Measurements from ENCODE around the gene NF1.

Gene NF1

DNA sequence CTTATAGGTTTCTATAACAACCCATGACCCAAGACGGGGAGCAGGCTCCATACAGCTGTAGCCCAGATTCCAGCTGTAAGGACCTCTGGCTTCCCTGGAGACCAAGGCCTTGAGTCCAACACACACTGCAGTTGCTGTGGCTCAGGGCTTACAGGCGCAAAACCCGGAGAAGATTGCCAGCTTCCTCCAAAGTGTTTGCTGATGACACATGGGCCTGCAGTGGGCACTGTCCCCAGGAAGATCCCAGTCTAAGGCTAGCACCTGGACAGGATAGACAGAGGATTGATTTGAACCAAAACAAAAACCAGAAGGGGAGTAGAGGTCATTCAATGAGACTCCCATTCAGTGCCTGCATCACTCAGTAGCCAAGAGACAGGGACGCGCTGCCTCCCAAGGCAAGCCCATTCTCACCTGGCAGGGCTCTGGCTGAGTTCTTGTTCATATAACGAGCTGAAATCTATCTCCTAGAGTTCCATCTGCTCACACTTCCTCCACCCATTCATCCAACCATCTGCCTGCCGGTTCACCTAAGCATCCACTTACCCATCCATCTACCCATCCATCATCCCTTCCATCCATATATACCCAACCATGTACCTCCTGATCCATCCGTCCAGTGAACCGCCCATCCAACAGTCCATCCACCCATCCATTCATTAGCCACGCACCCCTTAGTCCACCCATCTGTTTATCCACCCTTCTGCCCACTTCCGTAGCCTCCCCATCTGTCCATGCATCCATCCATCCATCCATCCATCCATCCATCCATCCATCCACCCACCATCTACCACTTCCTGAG, 306.9 kb downstream of the NF1 start:
- DNase-seq, result no peak

DNA sequence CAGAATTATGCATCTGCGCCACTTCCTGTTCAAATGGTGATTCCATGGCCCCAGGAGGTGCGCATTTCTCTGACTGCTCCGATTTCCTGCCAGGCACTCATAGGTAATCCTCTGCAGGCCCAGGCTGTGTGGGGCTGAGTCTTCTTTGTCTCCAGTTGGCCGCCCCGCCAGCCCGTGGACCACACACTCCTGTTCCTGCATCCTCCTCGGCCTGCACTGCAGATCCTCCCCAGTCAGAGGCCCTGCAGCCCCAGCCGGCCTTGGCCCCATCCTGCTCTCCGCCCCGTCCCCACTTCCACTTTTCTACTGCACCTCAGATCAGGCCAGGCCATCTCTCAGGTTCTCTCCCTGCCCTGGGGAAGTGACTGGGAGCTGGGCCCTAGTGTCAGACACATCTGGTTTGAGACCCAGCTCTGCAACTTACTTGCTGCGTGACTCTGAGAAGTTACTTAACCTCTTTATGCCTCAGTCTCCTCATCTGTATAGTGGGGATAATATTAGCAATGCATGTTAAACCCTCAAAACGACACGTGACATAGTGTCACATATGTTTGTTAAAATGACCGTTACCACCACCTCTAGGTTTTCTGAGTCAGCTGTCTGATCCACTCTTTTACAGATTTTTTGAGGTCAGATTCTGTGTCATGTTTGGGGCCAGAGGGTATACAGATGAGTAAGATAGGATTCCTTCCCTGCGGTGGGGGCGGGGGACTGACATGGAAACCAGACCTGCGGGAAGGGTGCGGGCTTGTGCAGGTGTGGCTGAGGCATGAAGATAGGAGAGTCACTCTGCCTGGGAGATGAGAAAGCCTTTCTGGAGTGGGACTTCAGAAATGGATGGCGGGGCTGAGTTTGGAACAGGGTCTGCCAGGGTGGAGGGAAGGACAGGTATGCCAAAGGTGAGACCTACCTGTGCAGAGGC, 309.5 kb downstream of the NF1 start:
- DNase-seq (no peak), ATAC-seq (no peak)

More for the DNA sequence above, 306.9 kb downstream of the NF1 start:
- ATAC-seq, result no peak

DNA sequence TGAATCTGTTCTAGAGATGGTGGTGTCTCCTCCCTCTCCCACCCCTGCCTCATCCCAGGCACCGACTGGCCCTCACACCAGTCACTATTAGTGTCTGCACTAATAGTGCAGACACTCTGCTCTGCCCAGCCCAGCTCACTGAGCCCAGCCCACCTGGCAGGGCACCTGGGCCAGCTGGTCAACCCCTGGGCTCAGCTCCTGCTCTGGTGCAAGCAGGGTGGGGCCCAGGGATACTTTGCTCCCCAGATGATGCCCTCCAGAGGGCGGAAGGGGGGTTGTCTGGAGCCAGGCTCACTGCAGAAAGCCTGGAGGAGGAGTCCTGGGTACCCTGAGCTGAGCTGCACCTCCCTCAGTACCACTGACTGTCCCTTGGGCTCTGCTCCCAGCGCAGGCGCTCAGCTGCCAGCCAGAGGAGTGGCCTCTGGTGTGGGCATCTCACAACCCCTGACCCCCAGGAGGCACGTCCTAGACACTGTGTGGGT, 311.2 kb downstream of the NF1 start:
- no peak for ATAC-seq
- DNase-seq, result no peak

DNA sequence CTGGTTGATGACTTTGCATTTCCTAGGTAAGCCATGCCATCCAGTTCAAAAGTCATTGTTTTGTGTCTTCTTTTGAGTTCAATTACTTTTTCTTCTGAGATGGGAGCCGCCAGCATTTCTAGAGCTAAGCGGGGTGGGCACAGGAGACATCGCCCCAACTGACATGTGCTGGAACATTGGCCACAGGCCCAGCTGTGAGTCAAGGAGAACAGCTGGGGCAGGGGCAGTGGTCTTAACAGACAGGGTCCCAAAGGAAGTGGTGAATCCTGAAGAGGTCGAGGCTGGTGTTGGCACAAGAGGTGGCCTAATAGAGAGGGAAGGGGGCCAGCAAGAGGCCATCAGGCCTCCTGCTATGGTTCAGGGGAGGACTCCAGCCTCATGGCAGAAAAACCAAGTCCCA, 313.8 kb downstream of the NF1 start:
- ATAC-seq, result no peak
- DNase-seq, result no peak

DNA sequence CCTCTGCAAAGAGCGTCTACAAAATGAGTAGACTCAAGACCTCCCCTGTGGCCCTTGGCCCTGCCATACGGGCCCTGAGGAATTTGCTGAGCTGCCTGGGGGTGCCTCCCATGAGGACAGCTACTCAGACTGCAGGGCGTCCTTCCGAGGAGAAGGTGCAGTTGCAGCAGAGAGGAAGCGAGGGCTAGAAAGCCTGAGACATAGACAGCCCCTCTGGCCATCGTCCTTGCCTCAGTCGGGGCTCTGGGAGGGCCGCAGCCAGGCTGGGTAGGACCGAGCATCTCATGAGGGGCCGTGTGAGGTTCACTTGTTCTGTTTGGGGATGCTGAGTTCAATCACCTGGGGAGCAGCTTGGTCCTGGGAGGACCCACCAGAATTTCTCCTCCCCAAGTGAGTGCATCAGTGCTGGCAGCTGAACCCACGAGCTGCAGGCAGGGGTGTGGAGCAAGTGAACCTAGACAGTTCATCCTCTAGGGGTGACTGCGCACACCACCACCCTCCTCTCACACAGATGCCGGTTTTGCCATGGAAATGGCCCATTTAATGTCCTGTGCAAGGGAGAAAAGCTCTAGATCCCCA, 317.0 kb downstream of the NF1 start:
- no peak for DNase-seq

DNA sequence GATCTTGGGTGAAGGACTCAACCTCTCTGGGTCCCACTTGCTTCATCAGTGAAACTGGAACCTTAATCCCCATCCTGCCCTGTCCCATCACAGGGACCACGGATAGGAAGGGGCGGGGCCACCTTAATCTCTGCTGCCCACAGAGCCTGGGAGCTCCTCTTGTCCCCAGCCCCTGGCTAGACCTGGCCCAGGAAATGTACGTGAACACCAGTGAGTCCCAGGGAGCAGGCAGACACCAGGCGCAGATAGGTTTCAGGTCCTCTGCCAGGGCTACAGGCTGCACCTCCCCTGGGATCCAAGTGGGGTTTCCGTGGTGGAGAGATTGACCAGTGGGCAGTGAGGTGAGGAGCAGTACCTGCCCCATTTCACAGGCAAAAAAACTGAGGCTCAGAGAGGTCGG, 317.7 kb downstream of the NF1 start:
- DNase-seq (no peak), ATAC-seq (no peak)

More for the DNA sequence above, 317.0 kb downstream of the NF1 start:
- ATAC-seq, result no peak

DNA sequence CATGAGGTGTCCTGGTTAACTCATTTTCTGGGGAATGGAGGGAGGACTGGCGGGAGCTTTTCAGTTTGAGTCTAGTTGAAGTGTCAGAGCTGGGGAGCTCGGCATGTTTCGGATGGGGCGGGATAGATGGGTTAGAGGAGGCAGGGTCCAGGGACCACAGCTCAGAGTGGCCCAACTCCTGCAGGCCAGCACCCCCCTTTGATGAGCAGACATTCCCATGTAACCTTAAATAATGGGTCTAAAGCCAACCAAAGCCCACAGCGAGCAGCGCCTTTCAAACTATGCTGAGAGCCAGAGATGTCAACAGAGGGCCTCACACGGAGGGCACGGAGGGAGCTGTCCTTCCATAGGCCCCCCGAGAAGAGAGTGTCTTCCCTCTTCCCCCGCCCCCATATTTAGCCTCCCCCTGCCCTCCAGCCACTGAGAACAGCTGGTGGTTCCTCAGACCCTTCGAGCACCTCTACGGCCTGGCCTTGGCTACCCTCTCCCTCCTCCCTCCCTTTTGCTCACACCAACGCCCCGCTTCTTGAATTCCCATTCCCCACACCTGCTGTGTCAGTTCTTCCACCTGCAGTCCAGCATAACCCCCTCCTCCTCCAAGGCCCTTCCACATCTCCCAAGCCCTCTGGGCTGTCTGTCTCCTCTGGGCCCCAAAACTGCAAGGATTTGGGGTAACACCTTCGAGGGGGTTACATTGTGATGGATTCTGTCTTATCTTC, 318.5 kb downstream of the NF1 start:
- DNase-seq (no peak), ATAC-seq (no peak)

DNA sequence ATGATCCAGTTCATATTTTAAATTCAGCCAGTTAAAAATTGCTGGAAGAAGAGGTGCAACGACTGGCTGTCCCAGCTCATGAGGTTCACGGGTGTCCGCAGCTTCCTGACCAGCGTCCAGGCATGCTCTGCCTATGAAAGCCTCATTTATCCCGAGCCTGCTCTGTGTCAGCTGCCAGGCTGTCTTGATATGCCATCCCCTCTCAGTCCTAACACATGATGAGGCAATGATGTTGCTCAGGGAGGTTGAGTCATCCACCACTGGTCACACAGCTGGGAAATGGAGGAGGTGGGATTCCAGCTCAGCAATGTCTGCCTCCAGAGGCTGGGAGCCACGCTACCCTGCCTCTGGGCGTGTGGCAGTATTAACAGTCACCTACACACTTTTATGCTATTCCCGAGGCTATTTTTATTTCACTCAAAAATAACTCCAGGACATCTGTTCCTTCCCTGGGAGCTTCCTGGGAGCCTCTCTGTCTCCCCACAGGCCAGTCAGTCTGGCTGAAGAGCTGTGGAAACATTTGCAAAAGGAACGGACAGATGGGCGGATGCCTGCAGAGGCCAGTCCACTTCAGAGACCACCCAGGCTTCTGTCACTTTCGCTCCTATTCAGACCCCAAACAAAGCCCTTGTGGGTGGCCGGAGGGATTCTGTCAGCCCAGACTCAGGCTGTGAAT, 319.2 kb downstream of the NF1 start:
- ATAC-seq (peak; percentile 16), DNase-seq (no peak)

DNA sequence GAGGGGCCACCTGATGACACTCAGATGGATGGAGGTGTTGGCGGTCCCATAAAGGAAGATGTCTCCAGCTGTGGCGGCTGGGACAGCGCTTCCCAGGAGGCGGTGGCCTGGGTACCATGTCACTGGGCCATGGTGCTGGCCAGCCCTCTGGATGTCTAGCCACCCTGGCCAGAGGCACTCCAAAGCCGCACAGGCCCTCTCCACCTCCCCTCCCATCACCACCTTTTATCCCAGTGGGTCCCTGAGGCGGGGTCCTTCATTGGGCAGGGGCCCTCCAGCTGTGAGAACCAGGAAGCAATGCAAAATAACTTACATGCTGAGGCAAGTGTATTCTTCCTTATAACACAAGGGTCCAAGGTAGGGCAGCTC, 319.8 kb downstream of the NF1 start:
- DNase-seq, result no peak

DNA sequence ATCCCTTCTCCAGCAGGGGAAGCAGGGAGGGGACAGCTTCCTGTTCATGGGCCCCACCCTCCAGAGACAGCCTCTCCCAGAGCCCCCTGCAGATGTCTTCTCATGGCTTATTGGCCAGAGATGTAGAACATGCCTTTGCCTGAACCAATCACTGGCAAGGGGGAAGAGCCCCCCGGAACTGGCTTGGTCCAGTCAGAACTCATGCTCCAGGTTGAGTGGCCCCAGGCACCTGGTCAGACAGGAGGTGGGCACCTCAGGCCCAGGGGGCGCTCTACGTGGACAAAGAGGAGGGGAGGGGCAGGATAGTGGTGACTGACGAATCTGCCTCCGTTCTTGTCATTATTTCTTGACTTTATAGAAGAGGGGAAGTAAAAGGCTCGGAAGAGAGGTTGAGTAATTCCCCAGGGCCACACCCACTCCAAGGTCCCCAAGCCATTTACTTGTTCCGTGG, 320.3 kb downstream of the NF1 start:
- ATAC-seq, result no peak
- no peak for DNase-seq

More for the DNA sequence above, 319.8 kb downstream of the NF1 start:
- no peak for ATAC-seq

DNA sequence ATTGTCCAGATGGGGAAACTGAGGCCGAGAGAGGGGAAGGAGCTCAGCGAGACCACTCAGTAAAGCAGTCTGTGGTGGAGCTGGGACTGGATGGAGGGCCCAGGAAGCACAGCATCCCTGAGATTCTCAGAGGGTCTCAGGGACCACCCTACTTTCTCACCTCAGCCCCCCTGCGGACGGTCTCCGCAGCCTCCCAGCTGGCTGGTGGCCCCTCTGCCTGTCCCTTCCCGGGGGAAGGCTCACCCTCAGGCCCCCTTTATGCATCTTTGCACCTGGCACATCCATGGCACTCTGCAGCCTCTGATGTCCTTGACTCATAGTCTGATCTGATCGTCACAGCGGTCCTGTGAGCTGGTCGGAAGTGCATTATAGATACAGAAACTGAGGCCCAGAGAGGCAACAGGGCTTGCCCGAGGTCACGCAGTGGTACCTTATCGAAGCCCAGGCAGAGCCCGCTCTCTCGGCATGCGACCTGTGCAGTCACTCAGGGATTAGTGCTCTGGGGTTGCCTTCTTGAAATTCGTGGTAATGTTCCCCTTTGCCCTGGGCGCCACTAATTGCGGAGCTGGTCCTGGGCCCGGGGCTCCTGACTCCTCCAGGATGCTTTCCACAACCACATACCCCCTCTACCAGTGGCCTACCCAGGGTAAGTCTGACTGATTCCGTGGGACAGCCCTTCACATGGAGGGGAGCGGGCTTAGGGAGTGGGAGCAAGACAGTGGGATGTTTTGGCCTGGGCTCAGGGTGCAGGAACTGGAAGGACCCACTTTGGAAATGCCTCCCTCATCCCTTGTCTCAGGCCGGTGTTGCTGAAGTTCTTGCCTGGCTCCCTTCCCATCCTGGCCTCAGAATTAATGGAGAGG, 321.1 kb downstream of the NF1 start:
- DNase-seq (no peak), ATAC-seq (no peak)

DNA sequence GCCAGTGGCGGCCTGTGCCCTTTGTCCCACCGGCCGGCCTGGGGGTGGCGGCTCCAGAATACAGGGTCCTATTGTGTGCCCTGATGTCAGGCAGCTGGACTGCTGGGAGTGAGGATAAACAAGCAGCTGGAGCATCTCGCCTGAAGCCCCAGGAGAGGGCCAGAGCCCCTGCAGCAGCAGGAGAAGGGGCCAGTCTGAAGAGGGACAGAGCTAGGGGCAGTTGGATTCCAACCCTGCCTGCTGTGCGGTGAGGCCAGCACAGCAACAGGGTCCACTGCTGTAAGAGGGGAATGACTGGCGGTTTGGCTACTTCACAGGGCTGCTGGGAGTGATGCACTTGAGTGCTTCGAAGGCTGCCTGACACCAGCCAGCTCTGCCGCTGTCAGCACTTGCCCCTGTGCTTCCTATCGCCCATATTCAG, 321.7 kb downstream of the NF1 start:
- no peak for DNase-seq
- no peak for ATAC-seq

DNA sequence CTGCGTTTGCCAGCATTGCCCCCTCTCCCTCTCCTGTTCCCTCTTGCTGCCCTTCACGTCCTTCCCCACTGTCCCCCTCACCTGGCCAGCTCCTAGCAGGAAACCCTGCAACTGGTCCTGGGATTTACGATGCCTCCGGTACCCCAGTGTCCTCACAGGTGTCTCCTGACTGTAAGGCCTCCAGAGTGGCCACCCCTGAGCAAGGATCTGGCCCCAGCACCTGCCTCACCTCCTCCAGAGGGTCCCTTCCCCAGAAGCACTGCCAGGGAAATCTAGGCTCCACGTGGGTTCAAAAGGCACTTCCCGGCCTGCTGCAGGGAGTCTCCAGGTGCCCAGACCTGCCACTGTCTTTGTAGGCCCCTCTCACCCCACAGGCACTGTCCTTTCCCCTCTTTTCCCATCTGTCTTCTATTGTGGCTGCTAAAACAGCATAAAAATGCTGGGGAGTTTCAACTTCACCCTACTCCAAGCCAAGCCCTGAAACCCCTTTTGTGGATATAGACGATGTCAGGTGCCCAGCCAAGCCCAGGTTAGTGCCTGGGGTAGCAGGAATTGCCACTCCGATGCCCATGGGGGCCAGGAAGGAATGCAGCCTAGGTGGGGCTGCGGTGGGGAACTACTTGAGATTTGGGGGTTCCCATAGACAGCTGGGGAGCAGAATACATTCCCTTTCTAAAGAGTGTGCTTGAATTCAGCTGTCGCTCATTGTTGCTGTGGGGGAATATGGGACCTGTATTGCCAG, 322.4 kb downstream of the NF1 start:
- DNase-seq (no peak), ATAC-seq (no peak)

DNA sequence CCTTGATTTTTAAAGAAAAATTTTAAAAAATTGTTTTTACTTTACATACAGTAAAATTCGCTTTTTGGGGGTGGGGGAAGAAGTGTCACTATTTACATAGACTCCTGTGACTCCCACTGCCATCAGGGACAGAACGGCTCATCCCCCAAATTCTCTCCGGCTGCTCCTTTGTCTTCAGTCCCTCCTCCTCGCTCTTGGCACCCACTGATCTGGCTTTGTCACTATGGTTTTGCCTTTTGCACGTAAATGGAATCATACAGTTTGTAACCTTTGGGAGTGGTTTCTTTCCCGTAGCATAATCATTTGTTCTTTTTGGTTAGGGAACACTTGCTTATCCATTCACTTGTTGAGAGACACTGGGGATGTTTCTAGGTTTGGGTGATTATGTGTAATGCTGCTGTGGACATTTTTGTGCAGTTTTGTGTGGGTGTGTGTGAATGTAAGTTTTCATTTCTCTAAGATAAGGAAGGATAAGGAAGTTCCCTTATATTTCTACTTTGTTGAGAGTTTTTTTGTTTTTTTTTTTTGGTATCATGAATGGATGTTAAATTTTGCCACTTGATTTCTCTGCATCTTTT, 324.1 kb downstream of the NF1 start:
- ATAC-seq, result no peak
- DNase-seq, result no peak

DNA sequence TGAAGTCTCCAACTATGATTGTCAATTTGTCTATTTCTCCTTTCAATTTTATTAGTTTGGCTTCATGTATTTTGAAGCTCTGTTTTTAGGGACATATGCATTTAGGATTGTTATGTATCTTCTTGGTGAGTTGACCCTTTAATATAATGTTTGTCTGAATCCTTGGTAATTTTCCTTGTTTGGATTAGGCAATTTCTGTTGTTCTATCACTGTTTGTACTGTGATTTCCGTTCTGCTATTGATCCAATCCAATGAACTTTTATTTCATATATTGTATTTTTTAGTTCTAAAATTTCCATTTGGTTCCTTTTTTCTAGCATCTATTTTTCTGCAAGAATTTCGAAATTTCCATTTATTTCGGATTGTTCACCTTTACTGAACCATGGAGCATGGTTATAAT, 327.7 kb downstream of the NF1 start:
- DNase-seq, result no peak
- no peak for ATAC-seq

DNA sequence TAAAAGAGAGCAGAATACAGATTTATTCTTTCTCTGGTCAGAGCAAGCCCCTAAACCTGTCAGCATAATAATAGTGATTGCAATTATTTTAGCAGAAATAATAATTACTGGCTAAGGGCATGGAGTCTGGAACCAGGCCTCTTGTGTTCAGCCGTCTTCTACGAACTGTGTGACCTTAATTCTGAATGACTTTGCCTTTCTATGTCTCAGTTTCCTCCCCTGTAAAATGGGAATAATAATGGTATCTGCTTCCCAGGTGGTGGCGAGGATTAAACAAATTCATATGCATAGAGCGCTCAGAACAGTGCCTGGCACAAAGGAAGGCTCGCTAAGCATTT, 330.1 kb downstream of the NF1 start:
- no peak for DNase-seq
- ATAC-seq, result no peak

DNA sequence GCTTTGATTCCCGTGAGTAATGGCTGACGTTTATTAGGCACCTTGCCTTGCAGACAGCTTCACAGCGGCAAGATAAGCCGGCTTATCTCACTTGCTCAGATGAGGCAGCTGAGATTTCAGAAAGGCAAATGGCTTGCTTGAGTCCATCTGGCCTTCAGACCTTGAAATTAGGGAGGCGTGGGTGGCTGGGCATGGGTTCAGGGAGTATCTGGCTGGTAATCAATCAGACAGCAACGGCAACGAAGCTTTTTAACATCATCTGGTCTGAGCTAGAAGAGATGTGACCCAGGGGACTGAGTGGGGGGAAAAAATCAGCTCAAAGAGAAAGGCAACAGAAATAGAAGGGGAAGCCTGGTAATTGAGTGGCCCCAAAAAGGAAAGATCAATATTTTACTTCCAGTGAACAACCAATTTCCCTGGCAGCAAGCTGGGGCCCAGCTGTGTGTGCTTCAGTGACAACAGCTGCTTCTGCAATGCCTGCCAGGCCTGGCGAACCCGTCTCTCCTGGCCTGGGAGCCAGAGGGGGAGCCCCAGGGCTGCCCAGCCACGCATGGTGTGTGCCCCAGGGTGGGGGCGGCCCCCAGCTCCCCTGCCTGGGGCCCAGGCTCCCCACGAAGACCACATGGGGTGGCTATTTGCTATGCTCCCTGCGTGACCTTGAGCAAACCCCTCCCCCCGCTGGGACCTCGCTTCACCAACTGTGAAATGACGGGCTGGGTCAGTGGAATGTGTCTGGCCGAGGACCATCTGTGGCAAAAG, 330.7 kb downstream of the NF1 start:
- ATAC-seq (no peak), DNase-seq (no peak)
